ENCODE results near the gene AARSD1. TPM values are rescaled to one million over a fixed set of nuclear protein-coding genes. Genes with fewer than 3 reads are reported as not detected.
"Not testable (repeated sequence)": the region's sequence is repeated elsewhere in the genome, so short reads cannot be mapped to it uniquely, and the experiment has no call there.

AARSD1 gene
- total RNA-seq, 1 experiment from 2014 or later: 79.9 TPM

- intact Hi-C loops (cut with micrococcal nuclease): no loop called here
- no peak for TF ChIP-seq CTCF (IDR thresholded peaks at IDR 0.05; ENCODE audit: unreplicated experiment)
- peak overlapping the region; percentile 77 for H3K27ac Mint-ChIP-seq (ENCODE audit: low read depth, unreplicated experiment)
- H3K36me3 Mint-ChIP-seq (ENCODE audit: insufficient read depth, unreplicated experiment): no peaks in the 10 kb centered on the region
- DNase-seq (ENCODE audit: unreplicated experiment): no peak
- no peak overlapping the region for H3K4me3 Mint-ChIP-seq (ENCODE audit: unreplicated experiment)
- CTCF ChIA-PET: interaction anchor here (0.6 to 0.7 kb wide), 2 partner anchors 10 to 1095 kb away, joined by 3 read pairs; no protein-coding TSS in a partner anchor
- no peaks in the 10 kb centered on the region for H3K4me1 Mint-ChIP-seq (ENCODE audit: insufficient read depth, unreplicated experiment)
- no peaks in the 10 kb centered on the region for H3K9me3 Mint-ChIP-seq (ENCODE audit: unreplicated experiment)
- POLR2A ChIA-PET: interaction anchor here (0.6 to 0.9 kb wide), 3 partner anchors 14 to 71 kb away, joined by 3 to 4 read pairs (median 3); no protein-coding TSS in a partner anchor
- BruUV-seq (replicated peaks): no TSS peak
- H3K27me3 Mint-ChIP-seq (ENCODE audit: insufficient read depth, unreplicated experiment): peaks cover 17% of the 10 kb centered on the region
These were observed 45.2 kb downstream of the AARSD1 start for GRCh38 chr17:42918902-42919521.

- no TSS peak for BruUV-seq (replicated peaks)
- H3K4me3 Mint-ChIP-seq (ENCODE audit: unreplicated experiment): no peak overlapping the region
- H3K27ac Mint-ChIP-seq (ENCODE audit: low read depth, unreplicated experiment): no peak overlapping the region
- ChIA-PET POLR2A (interaction anchor here (0.6 kb wide), 1 partner anchor 32 kb away, joined by 3 read pairs; no protein-coding TSS in a partner anchor), CTCF (interaction anchor here (0.6 to 0.8 kb wide), 3 partner anchors 20 to 369 kb away, joined by 3 to 4 read pairs (median 3); no protein-coding TSS in a partner anchor)
- intact Hi-C loops (cut with micrococcal nuclease): no loop called here
- no peak for TF ChIP-seq CTCF (IDR thresholded peaks at IDR 0.05; ENCODE audit: unreplicated experiment)
- H3K4me1 Mint-ChIP-seq (ENCODE audit: insufficient read depth, unreplicated experiment): peaks cover 5% of the 10 kb centered on the region
- DNase-seq (ENCODE audit: unreplicated experiment): no peak
- no peaks in the 10 kb centered on the region for H3K36me3 Mint-ChIP-seq (ENCODE audit: insufficient read depth, unreplicated experiment)
- H3K27me3 Mint-ChIP-seq (ENCODE audit: insufficient read depth, unreplicated experiment): peaks cover 10% of the 10 kb centered on the region
- H3K9me3 Mint-ChIP-seq (ENCODE audit: unreplicated experiment): no peaks in the 10 kb centered on the region
These were observed 47.0 kb downstream of the AARSD1 start for GRCh38 chr17:42917236-42917603.

GRCh38 chr17:42916388-42917235 is 47.6 kb downstream of the AARSD1 start:
- H3K9me3 Mint-ChIP-seq (ENCODE audit: unreplicated experiment); H3K27me3 Mint-ChIP-seq (ENCODE audit: insufficient read depth, unreplicated experiment); BruUV-seq (replicated peaks); POLR2A ChIA-PET; H3K4me3 Mint-ChIP-seq (ENCODE audit: unreplicated experiment); H3K4me1 Mint-ChIP-seq (ENCODE audit: insufficient read depth, unreplicated experiment); DNase-seq (ENCODE audit: unreplicated experiment); H3K27ac Mint-ChIP-seq (ENCODE audit: low read depth, unreplicated experiment); H3K36me3 Mint-ChIP-seq (ENCODE audit: insufficient read depth, unreplicated experiment); intact Hi-C loops (cut with micrococcal nuclease): not testable (repeated sequence)
- CTCF ChIA-PET: interaction anchor here (0.6 kb wide), 1 partner anchor 368 kb away, joined by 4 read pairs; no protein-coding TSS in a partner anchor

- not testable (repeated sequence) for BruUV-seq (replicated peaks)
These were observed 49.0 kb downstream of the AARSD1 start for GRCh38 chr17:42915288-42915687.

More at GRCh38 chr17:42915288-42915687, 49.0 kb downstream of the AARSD1 start:
- CTCF ChIA-PET; H3K9me3 Mint-ChIP-seq (ENCODE audit: unreplicated experiment); H3K4me3 Mint-ChIP-seq (ENCODE audit: unreplicated experiment); H3K4me1 Mint-ChIP-seq (ENCODE audit: insufficient read depth, unreplicated experiment); intact Hi-C loops (cut with micrococcal nuclease); POLR2A ChIA-PET; H3K27ac Mint-ChIP-seq (ENCODE audit: low read depth, unreplicated experiment); H3K36me3 Mint-ChIP-seq (ENCODE audit: insufficient read depth, unreplicated experiment); DNase-seq (ENCODE audit: unreplicated experiment): not testable (repeated sequence)
- H3K27me3 Mint-ChIP-seq (ENCODE audit: insufficient read depth, unreplicated experiment): peaks cover 14% of the 10 kb centered on the region

Data from MCF 10A (cell line).